Right lobe of liver (tissue), 6 donors: ENCODE data around the gene HGFAC. TPM values are rescaled to one million over a fixed set of nuclear protein-coding genes. Genes with fewer than 3 reads are reported as not detected.

Source experiments
- ATAC-seq, 4 donors: fragments of 200-7000 bp; cut with Tn5 transposase; one replicate each; pipeline ENCODE4 v1.9.1; 2020; ENCODE audit warnings: mild to moderate bottlenecking in 4 of 4, moderate library complexity in 4 of 4
- DNase-seq, 3 donors: peaks; one replicate each; pipeline ENCODE4 v3.0.0-alpha.2; 2020
- H3K27ac ChIP-seq, 3 donors: fragments of 200-600 bp; one replicate each; pipeline ENCODE4 v1.8.0; 2022
- H3K27me3 ChIP-seq, 2 donors: fragments of 200-600 bp; one replicate each; pipeline ENCODE4 v1.8.0; 2022
- H3K36me3 ChIP-seq, 4 donors: fragments of 200-600 bp; sonication (generic) in 1 of 4; one replicate each; pipeline versions ENCODE4 v1.5.1 to v1.8.0; 2017 to 2022; ENCODE audit warnings: control low read depth in 1 of 4
- H3K4me1 ChIP-seq, 4 donors: fragments of 200-600 bp; sonication (generic) in 1 of 4; one replicate each; pipeline versions ENCODE4 v1.5.1 to v1.8.0; 2017 to 2022; ENCODE audit warnings: control low read depth in 1 of 4
- H3K4me3 ChIP-seq, 3 donors: fragments of 200-600 bp; one replicate each; pipeline ENCODE4 v1.8.0; 2022
- H3K9me3 ChIP-seq, 4 donors: fragments of 200-600 bp; sonication (generic) in 1 of 4; one replicate each; pipeline versions ENCODE4 v1.5.1 to v1.8.0; 2017 to 2022; ENCODE audit warnings: control low read depth in 1 of 4
- POLR2A ChIP-seq: fragments of 450-650 bp; IDR thresholded peaks from one replicate; pipeline ENCODE4 v1.6.1; 2017; ENCODE audit warnings: antibody characterized with exemption, mild to moderate bottlenecking
- WGBS: methylation state at CpG from one replicate; pipeline ENCODE4 v1.1.6; 2018; ENCODE audit warnings: low coverage, low lambda C conversion rate; ENCODE audit not compliant: insufficient coverage; ENCODE audit errors: missing lambda C conversion rate; 5-methylcytosine and 5-hydroxymethylcytosine counted together
- intact Hi-C, 2 donors: fragments of 100-400 bp; cut with DNase I; formaldehyde crosslinking; loops; one replicate each; pipeline versions ENCODE4 v1.11.2 to v1.14.1; 2022
- total RNA-seq, 6 experiments: library from RNA; depleted of rRNA in 2 of 6; stranded (reverse); fragments of >200 nt in 2 of 6; fragmentation: NEBNext Ultra II Directional in 3 of 6; extraction: Animal tissue kit (Norgen Biotek cat#: 25700) in 3 of 6; gene quantifications; one replicate each; pipeline versions ENCODE4 v1.1.0 to v1.2.4, GENCODE V29; 2016 to 2023
- TF ChIP-seq, protein P1 (sequence below), 4 donors: fragments of 200-600 bp in 3 of 4; fragments of 450-650 bp in 1 of 4; IDR thresholded peaks; one replicate each; pipeline versions ENCODE4 v1.5.1 to v1.8.0; 2016 to 2022; ENCODE audit warnings: antibody characterized with exemption in 4 of 4, mild to moderate bottlenecking in 2 of 4
- donor health status: DM: no; HTN: yes; CAD: no.
- donor health status: DM: no; HTN: no; CAD: no.
- donor health status: DM: no; HTN: no; CAD: no.
- donor health status: DM: no; HTN: yes; CAD: no.
- donor health status: DM: no; HTN: yes; CAD: no.

The HGFAC gene
- total RNA-seq, 6 experiments from 2014 or later: 73.9 to 176 (median 140) TPM

GRCh38 chr4:3412257-3413020 is 29.3 kb upstream of the HGFAC start:
- Histone ChIP-seq H3K4me3 (no peak overlapping the region), H3K27me3 (no peaks in the 10 kb centered on the region), H3K4me1 (peaks cover 0 to 31% (median 12%) of the 10 kb centered on the region in 4 donors), H3K36me3 (peaks cover 0 to 19% (median 6%) of the 10 kb centered on the region in 4 donors), H3K9me3 (no peaks in the 10 kb centered on the region), H3K27ac (no peak overlapping the region)
- peak; percentile 12 to 44 (median 36) for DNase-seq
- no peak for TF ChIP-seq POLR2A
- TF ChIP-seq, protein P1, sequence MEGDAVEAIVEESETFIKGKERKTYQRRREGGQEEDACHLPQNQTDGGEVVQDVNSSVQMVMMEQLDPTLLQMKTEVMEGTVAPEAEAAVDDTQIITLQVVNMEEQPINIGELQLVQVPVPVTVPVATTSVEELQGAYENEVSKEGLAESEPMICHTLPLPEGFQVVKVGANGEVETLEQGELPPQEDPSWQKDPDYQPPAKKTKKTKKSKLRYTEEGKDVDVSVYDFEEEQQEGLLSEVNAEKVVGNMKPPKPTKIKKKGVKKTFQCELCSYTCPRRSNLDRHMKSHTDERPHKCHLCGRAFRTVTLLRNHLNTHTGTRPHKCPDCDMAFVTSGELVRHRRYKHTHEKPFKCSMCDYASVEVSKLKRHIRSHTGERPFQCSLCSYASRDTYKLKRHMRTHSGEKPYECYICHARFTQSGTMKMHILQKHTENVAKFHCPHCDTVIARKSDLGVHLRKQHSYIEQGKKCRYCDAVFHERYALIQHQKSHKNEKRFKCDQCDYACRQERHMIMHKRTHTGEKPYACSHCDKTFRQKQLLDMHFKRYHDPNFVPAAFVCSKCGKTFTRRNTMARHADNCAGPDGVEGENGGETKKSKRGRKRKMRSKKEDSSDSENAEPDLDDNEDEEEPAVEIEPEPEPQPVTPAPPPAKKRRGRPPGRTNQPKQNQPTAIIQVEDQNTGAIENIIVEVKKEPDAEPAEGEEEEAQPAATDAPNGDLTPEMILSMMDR (IDR thresholded peaks at IDR 0.05): no peak
- no peak for ATAC-seq
- 90% methylated on average over 9 of the region's 24 CpGs for WGBS
- intact Hi-C loops: no loop called here

DNA sequence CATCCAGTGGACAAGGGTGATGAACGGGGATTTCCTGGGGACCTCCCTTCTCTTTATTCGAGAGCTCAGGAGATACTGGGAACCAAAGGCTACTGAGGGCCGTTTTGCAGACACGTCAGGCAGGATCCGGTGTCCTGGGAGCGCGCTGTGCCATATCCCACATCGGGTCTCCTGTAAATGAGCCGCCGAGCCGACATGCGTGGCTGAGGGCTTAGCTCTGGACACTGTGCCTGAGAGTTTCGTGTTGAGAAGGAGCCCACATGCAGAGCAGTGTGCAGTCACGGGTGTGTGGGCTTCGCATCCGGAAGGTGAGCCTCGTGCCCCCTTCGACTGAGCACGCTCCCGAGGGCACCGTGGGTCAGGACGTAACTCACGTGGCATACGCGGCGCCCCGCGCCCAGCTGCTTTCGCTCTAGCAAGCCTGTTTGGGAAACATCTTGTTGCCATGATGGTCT is 28.5 kb upstream of the HGFAC start:
- no peak overlapping the region for H3K27ac ChIP-seq
- peaks cover 0 to 34% (median 12%) of the 10 kb centered on the region in 4 donors for H3K4me1 ChIP-seq
- DNase-seq: peak; percentile 14 to 49 (median 37)
- no peak overlapping the region for H3K4me3 ChIP-seq
- 100% methylated on average over 6 of the region's 29 CpGs for WGBS
- no peak for ATAC-seq
- H3K27me3 ChIP-seq: no peaks in the 10 kb centered on the region
- peaks cover 0 to 23% (median 8%) of the 10 kb centered on the region in 4 donors for H3K36me3 ChIP-seq
- no peaks in the 10 kb centered on the region for H3K9me3 ChIP-seq
- intact Hi-C loops: no loop called here
- no peak for TF ChIP-seq POLR2A
- TF ChIP-seq, protein P1 (IDR thresholded peaks at IDR 0.05): no peak

GRCh38 chr4:3413675-3414420 is 27.9 kb upstream of the HGFAC start:
- H3K27me3 ChIP-seq: no peaks in the 10 kb centered on the region
- no peak overlapping the region for H3K27ac ChIP-seq
- intact Hi-C loops: no loop called here
- peaks cover 0 to 29% (median 10%) of the 10 kb centered on the region in 4 donors for H3K4me1 ChIP-seq
- H3K36me3 ChIP-seq: peaks cover 0 to 23% (median 8%) of the 10 kb centered on the region in 4 donors
- H3K9me3 ChIP-seq: no peaks in the 10 kb centered on the region
- no peak overlapping the region for H3K4me3 ChIP-seq
- no CpG with 5 or more reads among the region's 32 CpGs for WGBS
- peak; percentile 14 to 52 (median 32) for DNase-seq
- TF ChIP-seq, protein P1 (IDR thresholded peaks at IDR 0.05): no peak
- no peak for TF ChIP-seq POLR2A
- no peak for ATAC-seq

DNA sequence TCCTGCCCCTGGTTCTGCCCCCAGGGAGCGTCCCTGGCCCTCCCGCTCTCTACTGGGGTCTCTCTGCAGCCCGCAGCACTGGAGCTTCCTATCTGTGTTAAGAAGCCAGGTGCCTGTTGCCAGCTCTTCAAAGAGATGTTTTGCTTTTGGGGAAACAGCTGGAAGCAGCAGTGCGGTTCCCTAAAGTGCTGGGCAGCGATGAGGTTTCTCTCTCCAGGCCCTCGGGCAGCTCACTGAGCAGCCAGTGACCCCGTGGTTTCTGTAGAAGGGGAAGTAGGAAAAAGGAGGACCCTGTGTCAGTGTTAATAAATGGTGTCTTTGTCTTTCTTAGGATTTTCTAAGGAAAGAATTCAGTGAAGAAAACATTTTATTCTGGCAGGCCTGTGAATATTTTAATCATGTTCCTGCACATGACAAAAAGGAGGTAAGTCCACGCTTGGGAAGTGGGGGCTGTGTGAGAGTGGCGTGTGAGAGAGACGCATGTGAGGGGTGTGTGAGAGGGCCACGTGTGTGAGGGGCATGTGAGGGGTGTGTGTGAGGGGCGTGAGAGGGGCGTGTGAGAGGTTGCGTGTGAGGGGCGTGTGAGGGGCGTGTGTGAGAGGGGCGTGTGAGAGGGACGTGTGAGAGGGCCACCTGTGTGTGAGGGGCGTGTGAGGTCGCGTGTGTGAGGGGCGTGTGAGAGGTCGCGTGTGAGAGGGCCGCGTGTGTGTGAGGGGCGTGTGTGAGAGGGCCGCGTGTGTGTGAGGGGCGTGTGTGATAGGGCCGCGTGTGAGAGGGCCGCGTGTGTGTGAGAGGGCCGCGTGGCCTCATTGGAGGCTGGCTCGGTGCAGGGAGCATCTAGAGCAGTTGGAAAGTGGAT is 27.1 kb upstream of the HGFAC start:
- peak in 2 of 3 donors; percentile 19 to 36 for DNase-seq
- TF ChIP-seq POLR2A: no peak
- TF ChIP-seq, protein P1 (IDR thresholded peaks at IDR 0.05): no peak

More for the DNA sequence above, 27.1 kb upstream of the HGFAC start:
- Histone ChIP-seq H3K27me3 (no peaks in the 10 kb centered on the region), H3K27ac (no peak overlapping the region), H3K36me3 (peaks cover 0 to 27% (median 8%) of the 10 kb centered on the region in 4 donors), H3K4me1 (peaks cover 0 to 21% (median 6%) of the 10 kb centered on the region in 4 donors), H3K4me3 (no peak overlapping the region), H3K9me3 (no peaks in the 10 kb centered on the region)
- WGBS: 87% methylated on average over 34 of the region's 37 CpGs
- no peak for ATAC-seq
- intact Hi-C loops: no loop called here
